NCI-H748 (cell line): ENCODE data around the gene RNF180.
"Not testable (repeated sequence)": the region's sequence is repeated elsewhere in the genome, so short reads cannot be mapped to it uniquely, and the experiment has no call there.

Experiments
- DNase-seq: peaks from one replicate; lab custom pipeline; 2025; ENCODE audit not compliant: unreplicated experiment; lab: John Stamatoyannopoulos, UW

The RNF180 gene

GRCh38 chr5:64347309-64347708 lies 181.7 kb downstream of the RNF180 start:
- no peak for DNase-seq

- no peak for DNase-seq
Observed at GRCh38 chr5:64364426-64364825, 198.8 kb downstream of the RNF180 start.

GRCh38 chr5:64384765-64385164 lies 219.1 kb downstream of the RNF180 start:
- DNase-seq, result peak; percentile 44

- DNase-seq, result no peak
Observed at GRCh38 chr5:64397552-64397951, 231.9 kb downstream of the RNF180 start.

- not testable (repeated sequence) for DNase-seq
Observed at GRCh38 chr5:64398735-64399134, 233.1 kb downstream of the RNF180 start.

GRCh38 chr5:64407103-64407825 lies 241.6 kb downstream of the RNF180 start:
- DNase-seq, result not testable (repeated sequence)

- DNase-seq, result no peak
Observed at GRCh38 chr5:64417390-64417789, 251.7 kb downstream of the RNF180 start.

GRCh38 chr5:64418013-64418412 lies 252.4 kb downstream of the RNF180 start:
- DNase-seq, result no peak
